ENCODE data around the gene PKIG.

The PKIG gene

DNA sequence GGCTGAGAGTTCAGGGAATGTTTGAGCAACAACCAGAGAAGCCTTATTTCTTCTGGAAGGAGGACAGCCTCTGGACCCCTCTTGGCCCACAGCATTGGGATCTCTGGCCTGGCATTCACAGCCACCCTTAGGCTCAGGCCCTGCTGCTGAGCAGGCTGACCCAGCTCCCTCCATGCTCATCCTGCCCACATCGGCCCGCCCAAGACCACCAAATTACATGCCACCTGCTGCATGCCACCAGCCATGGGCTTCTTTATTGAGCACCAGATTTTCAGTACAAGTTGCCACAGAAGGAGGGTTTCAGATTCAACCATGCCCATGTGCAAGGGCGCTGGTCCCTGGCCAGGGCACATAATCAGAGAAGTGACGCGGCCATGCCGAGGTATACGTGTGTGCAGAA, 36.9 kb downstream of the PKIG start:
- DNase-seq (ENCODE audit: low read depth) = no peak

DNA sequence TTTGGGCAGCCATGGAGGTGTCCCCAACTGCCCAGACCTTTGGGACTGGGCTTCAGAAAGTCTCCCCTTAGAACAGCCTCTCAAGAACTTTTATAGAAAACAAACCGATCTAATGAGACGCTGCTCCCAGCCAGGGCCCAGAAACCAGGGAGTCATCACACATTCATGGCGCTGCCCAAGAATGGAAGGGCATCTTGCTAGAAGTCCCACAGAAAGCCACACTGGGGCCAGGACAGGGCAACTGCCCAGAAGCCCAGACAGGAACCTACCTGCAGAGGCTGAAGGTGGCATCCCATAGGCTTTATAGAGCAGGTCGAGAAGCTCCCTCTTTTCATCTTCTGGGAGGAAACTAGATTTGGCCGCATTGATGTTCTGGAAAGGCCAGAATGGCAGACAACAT, 37.7 kb downstream of the PKIG start:
- no peak for DNase-seq (ENCODE audit: low read depth)

DNA sequence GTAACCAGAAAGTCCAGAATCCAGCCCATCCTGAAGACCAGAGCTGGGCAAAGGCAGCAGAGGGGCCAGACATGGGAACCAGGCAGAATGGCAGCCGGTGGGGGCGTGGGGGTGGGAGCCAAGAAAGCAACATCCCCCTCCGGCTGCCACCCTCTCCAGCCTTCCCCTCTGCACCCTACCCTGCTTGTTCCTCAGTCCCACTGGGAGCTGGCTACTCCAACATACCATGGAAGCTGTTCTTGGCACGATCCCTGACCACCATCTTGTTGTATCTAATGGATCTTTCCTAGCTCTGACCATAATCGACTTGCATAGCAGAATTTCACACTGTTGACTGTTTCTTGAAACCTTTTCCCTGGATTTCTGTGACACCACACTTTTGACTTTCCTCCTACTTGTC, 38.9 kb downstream of the PKIG start:
- DNase-seq (ENCODE audit: low read depth) = no peak

DNA sequence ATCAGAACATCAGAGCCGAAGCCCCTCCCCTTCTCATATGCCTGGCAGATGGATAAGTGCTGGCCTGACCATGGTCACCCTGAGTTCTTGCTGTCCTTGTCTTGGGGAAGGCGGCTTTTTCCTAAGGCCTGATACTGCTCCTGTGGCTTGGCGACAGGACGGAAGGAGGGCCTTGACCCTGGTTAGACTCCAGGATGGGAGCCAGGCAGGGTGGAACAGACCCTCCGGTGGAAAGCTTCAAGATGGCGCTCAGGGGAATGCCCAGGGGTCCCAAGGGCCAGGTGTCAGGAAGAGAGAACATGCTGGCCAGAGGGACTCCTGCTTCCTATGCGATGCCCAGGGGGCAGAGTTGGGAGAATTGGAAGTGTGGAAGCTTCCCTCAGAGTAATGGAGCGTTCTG, 39.6 kb downstream of the PKIG start:
- DNase-seq (ENCODE audit: low read depth) = no peak

- no peak for DNase-seq (ENCODE audit: low read depth)
These were observed 40.3 kb downstream of the PKIG start for GRCh38 chr20:44622501-44623270.

DNA sequence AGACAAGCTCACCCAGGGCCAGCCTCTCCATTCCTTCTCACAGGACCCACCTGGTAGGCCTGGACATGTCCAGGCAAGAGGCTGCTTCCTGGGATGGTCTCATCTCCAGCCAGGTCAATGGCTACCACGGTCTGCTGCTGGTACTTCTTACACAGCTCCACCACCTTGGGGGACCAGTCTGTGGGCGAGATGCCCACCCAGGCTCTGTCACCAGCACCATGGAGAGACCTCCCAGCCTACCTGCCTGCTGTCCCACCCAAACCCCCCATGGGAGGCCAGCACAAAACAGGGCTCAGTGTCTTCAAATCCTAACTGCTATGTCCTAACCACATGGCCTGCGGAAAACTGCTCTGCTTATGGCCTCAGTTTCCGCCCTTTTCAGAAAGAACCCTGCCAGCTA, 41.8 kb downstream of the PKIG start:
- no peak for DNase-seq (ENCODE audit: low read depth)

GRCh38 chr20:44624743-44625271, 42.4 kb downstream of the PKIG start:
- no peak for DNase-seq (ENCODE audit: low read depth)

GRCh38 chr20:44625361-44625760, 43.0 kb downstream of the PKIG start:
- DNase-seq (ENCODE audit: low read depth) = no peak

DNA sequence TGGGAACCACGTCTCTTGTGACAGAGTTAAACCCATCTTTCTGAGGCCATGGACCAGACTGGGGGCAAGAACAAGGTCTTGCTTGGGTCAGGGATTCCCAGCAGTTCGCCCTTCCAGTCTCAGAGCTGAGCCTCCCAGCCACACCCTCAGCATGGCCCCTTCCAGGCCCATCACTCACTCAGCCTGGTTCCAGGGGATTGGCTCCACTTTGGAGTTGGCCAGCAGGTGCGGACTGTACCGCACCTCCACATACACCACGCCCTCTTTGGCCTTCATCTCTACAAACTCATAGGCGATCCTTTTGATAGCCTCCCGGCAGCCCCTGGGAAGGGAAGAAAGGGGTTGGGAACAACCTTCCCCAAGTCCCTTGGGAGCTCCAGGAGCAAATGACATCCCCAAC, 43.9 kb downstream of the PKIG start:
- DNase-seq (ENCODE audit: low read depth) = no peak

GRCh38 chr20:44627364-44628010, 45.1 kb downstream of the PKIG start:
- DNase-seq (ENCODE audit: low read depth) = no peak

GRCh38 chr20:44629017-44629385, 46.6 kb downstream of the PKIG start:
- DNase-seq (ENCODE audit: low read depth) = no peak

GRCh38 chr20:44629542-44629941, 47.2 kb downstream of the PKIG start:
- no peak for DNase-seq (ENCODE audit: low read depth)

DNA sequence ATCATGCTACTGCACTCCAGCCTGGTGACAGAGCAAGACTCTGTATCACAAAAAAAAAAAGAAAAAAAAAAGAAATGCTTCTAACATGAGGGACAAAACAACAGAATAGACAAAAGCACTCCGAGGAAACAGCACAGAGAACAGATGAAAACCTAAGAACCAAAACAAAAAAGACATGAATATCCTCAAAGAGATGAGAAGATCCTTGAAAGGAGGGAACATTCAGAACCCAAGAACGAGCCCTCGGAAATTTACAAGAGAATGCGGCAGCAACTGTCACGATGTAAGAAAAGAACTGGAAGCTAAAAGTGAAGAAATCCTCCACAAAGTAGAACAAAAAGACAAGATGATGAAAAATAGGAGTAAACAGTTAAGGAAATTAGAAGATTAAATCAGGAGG, 47.9 kb downstream of the PKIG start:
- no peak for DNase-seq (ENCODE audit: low read depth)

DNA sequence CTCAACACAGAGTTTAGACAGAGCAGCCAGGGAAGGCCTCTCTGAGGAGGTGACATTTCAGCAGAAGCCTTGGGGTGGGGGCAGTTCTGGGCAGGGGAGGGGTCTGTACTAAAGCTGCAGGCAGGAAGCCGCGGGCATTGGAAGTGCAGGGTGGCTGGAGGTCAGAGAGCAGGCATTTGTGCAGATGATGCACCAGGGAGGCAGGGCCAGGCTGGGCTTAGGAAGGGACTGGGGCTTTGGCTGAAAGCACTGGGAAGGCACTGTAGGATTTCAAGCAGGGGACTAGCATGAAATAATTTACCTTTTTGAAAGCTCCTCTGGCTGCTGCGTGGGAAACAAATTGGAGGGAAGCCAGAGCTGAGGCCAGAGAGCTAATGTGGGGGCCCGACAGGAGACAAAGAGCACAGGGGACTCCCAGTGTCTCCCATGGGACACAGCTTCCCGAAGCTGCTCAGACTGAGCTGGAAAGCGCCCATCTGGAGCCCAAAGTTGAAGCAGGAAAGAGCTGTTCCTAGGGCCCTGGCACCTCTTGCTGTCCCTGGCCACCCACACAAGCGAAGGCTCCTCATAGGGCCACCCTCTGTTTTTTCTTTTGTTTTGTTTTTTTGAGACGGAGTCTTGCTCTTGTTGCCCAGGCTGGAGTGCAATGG, 49.8 kb downstream of the PKIG start:
- DNase-seq (ENCODE audit: low read depth) = no peak

- no peak for DNase-seq (ENCODE audit: low read depth)
These were observed 50.9 kb downstream of the PKIG start for GRCh38 chr20:44633187-44633810.

DNA sequence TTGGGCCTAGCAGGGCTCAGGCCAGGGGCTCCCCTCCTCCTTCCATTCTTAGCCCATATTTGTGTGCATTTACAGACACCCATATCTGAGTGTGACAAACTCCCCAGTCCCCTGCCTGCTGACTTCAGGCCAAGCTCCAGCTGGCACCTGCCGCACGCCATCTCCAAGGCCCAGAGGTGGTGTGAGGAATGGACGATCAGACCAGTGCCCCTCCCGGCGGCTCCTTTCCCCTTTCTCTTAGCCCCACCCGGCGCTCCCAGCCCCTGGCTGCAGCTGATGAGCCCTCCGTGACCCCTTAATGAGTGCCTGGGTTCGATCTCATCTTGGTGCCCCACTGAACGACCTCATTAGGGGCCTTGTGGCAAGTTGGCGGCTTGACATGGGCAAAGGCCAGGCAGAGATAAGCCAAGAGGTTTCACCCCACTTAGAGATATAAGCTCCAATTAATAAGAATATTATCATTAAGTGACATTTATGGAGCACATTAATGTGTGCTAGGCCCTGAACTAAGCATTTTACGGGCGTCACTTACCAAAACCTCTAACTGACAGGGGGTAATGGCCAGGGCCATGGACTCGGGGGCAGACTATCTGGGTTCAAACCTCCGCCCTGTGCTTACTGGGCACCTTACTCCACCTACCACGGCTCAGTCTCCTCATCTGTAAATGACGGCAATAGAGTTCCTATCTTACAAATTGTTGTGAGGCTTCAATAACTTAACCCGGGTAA, 51.7 kb downstream of the PKIG start:
- DNase-seq (ENCODE audit: low read depth) = no peak

- DNase-seq (ENCODE audit: low read depth) = no peak
These were observed 53.5 kb downstream of the PKIG start for GRCh38 chr20:44635877-44636276.

DNA sequence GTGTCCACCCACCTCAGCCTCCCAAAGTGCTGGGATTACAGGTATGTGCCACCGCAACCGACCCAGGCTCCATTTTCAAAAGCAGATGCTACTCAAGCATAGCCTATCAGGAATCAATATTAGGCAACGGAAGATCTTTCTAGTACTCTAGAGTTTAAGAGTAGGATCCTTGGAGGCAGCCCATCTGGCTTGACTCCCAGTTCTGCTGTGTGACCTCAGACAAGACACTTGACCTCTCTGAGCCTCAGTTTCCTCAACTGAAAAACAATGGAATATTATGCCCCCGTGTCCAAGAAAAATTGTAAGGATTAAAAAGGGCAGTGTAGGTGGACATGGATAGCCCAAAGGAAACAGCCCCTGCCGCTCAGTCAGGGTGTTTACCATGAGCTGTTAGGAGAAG, 54.7 kb downstream of the PKIG start:
- no peak for DNase-seq (ENCODE audit: low read depth)

- DNase-seq (ENCODE audit: low read depth) = no peak
These were observed 55.4 kb downstream of the PKIG start for GRCh38 chr20:44637522-44638372.

GRCh38 chr20:44640522-44640921, 58.1 kb downstream of the PKIG start:
- no peak for DNase-seq (ENCODE audit: low read depth)

GRCh38 chr20:44641325-44641724, 58.9 kb downstream of the PKIG start:
- no peak for DNase-seq (ENCODE audit: low read depth)

All from stimulated activated CD8-positive, alpha-beta memory T cell treated with anti-CD3 and anti-CD28 coated beads, Interleukin-12 subunit alpha, Interleukin-12 subunit beta, amount 100 ng/mL, for 1 hour (primary cell).